ENCODE measurements around the gene YWHAB. TPM values are rescaled to one million over a fixed set of nuclear protein-coding genes. Genes with fewer than 3 reads are reported as not detected.

The YWHAB gene
- total and polyA plus RNA-seq, 2 of the 4 experiments (the other 2 are of a cell fraction), result 78.0 to 102 TPM

GRCh38 chr20:44911264-44911921, 25.9 kb downstream of the YWHAB start:
- peaks cover 12% of the 10 kb centered on the region for H3K9me1 ChIP-seq (ENCODE audit: insufficient read depth, low read length)
- peaks cover 16 to 19% of the 10 kb centered on the region in 2 experiments for H3K79me1 ChIP-seq (ENCODE audit: low read depth in 1 of 2, low read length in 2 of 2)
- H3K14ac ChIP-seq (replicated peaks; ENCODE audit: low read depth, low read length), result no peak overlapping the region
- no peak overlapping the region for H4K91ac ChIP-seq (ENCODE audit: insufficient read depth, low read depth, low read length)
- H3K18ac ChIP-seq (ENCODE audit: low read depth, low read length), result no peak overlapping the region
- WGBS, 2 experiments (ENCODE audit: extremely low coverage in 2 of 2, insufficient read length in 1 of 2), result 87% methylated on average over 3 of the region's 21 CpGs; no CpG with 5 or more reads in 1 of the 2 experiments
- H3K4me2 ChIP-seq (ENCODE audit: low read depth, low read length), result no peak overlapping the region
- H2BK120ac ChIP-seq (ENCODE audit: low read depth, low read length), result no peak overlapping the region
- no peak overlapping the region for H2BK5ac ChIP-seq (ENCODE audit: low read depth, low read length, poor library complexity, severe bottlenecking)
- no peak overlapping the region for H3K23ac ChIP-seq (ENCODE audit: low read depth, low read length)
- ChIA-PET POLR2A (ENCODE audit: unreplicated experiment) (no interaction called here), CTCF (interaction anchor here (1.6 kb wide), 1 partner anchor 23 kb away, joined by 3 read pairs; no protein-coding TSS in a partner anchor)
- no peaks in the 10 kb centered on the region for H3K9me3 ChIP-seq (ENCODE audit: control insufficient read depth, insufficient read depth, low read length)
- TF ChIP-seq CTCF (conservative IDR thresholded peaks at IDR 0.05; ENCODE audit: low read depth, low read length), result peak; percentile 34
- TF ChIP-seq MAZ (IDR thresholded peaks at IDR 0.05; ENCODE audit: borderline replicate concordance, low read depth, low read length), result no peak
- peak overlapping the region; percentile 9 for H2AK9ac ChIP-seq (replicated peaks; ENCODE audit: low read depth, low read length, poor library complexity)
- H3K27me3 ChIP-seq (ENCODE audit: control insufficient read depth, insufficient read depth, low read length), result no peaks in the 10 kb centered on the region
- H4K5ac ChIP-seq (ENCODE audit: low read depth, low read length), result no peak overlapping the region
- ATAC-seq (ENCODE audit: low read depth), result no peak
- peaks cover 22% of the 10 kb centered on the region for H3K36me3 ChIP-seq (ENCODE audit: control insufficient read depth, insufficient read depth, low read length)
- H3K56ac ChIP-seq (ENCODE audit: extremely low read depth, insufficient read depth, low read length), result no peak overlapping the region
- peak; percentile 28 for DNase-seq
- no peak overlapping the region for H2BK15ac ChIP-seq (ENCODE audit: low read depth, low read length)
- intact Hi-C loops (cut with micrococcal nuclease) (no loop called here), in situ Hi-C loops (cut with MboI; ENCODE audit: low sequenced_read_pairs) (no loop called here), dilution Hi-C loops (cut with HindIII; ENCODE audit: low sequenced_read_pairs, unreplicated experiment) (no loop called here)
- H2AFZ ChIP-seq (replicated peaks; ENCODE audit: low read length, poor library complexity), result no peak overlapping the region
- peaks cover 9% of the 10 kb centered on the region; the same call in 1 of the 2 replicates for H4K20me1 ChIP-seq (ENCODE audit: insufficient read depth, low read length)
- no peak overlapping the region for H3K9ac ChIP-seq (ENCODE audit: low read depth, low read length)
- H2AK5ac ChIP-seq (ENCODE audit: low read depth, low read length), result no peak overlapping the region
- no peak overlapping the region for H3K27ac ChIP-seq (ENCODE audit: insufficient read depth, low read length)
- H3K4me3 ChIP-seq (ENCODE audit: insufficient read depth, low read depth, low read length), result no peak overlapping the region
- peaks cover 4% of the 10 kb centered on the region for H3K4me1 ChIP-seq (ENCODE audit: control insufficient read depth, insufficient read depth, low read length)
- H2BK20ac ChIP-seq (ENCODE audit: low read depth, low read length), result no peak overlapping the region
- no TSS peak for BruUV-seq (replicated peaks)
- H3K4ac ChIP-seq (ENCODE audit: low read depth, low read length), result no peak overlapping the region
- no peak overlapping the region for H4K8ac ChIP-seq (ENCODE audit: low read depth in 2 of 2, low read length in 2 of 2)

Data from IMR-90 (cell line).